ENCODE data around the gene FBXO24.

FBXO24 gene

GRCh38 chr7:100575206-100575631, 10.9 kb upstream of the FBXO24 start:
- DNase-seq: no peak

GRCh38 chr7:100575746-100576383, 10.3 kb upstream of the FBXO24 start:
- DNase-seq: no peak

- DNase-seq: no peak
Measured at GRCh38 chr7:100576384-100576993, 9.6 kb upstream of the FBXO24 start.

GRCh38 chr7:100577103-100577502, 9.0 kb upstream of the FBXO24 start:
- DNase-seq: no peak

- DNase-seq: no peak
Measured at GRCh38 chr7:100577507-100577906, 8.6 kb upstream of the FBXO24 start.

GRCh38 chr7:100578246-100579183, 7.6 kb upstream of the FBXO24 start:
- DNase-seq: no peak

GRCh38 chr7:100580466-100581283, 5.5 kb upstream of the FBXO24 start:
- no peak for DNase-seq

GRCh38 chr7:100582041-100582579, 4.0 kb upstream of the FBXO24 start:
- DNase-seq: no peak

- no peak for DNase-seq
Measured at GRCh38 chr7:100582650-100583049, 3.5 kb upstream of the FBXO24 start.

- DNase-seq: no peak
Measured at GRCh38 chr7:100583132-100584053, 2.7 kb upstream of the FBXO24 start.

- DNase-seq: no peak
Measured at GRCh38 chr7:100584054-100584682, 2.0 kb upstream of the FBXO24 start.

GRCh38 chr7:100584683-100585510, 1.2 kb upstream of the FBXO24 start:
- DNase-seq: no peak

- no peak for DNase-seq
Measured at GRCh38 chr7:100585511-100586265, 440 bp upstream of the FBXO24 start, which contains the start of gene LRCH4. LRCH4 (minus strand) TSS chr7:100586129; CDS start chr7:100586100, 29 bp downstream.

GRCh38 chr7:100588438-100588837, 2.3 kb downstream of the FBXO24 start:
- peak; percentile 16 for DNase-seq

GRCh38 chr7:100589341-100589947, 3.3 kb downstream of the FBXO24 start:
- DNase-seq: no peak

GRCh38 chr7:100590077-100590737, 4.1 kb downstream of the FBXO24 start:
- DNase-seq: no peak

- no peak for DNase-seq
Measured at GRCh38 chr7:100591596-100591995, 5.5 kb downstream of the FBXO24 start.

GRCh38 chr7:100595188-100595587, 9.1 kb downstream of the FBXO24 start:
- no peak for DNase-seq
